HCT116 (cell line): Measurements from ENCODE around the gene DEF6. TPM values are rescaled to one million over a fixed set of nuclear protein-coding genes. Genes with fewer than 3 reads are reported as not detected.

Experiments used
- ATAC-seq: fragments of 200-7000 bp; cut with Tn5 transposase; 2 replicates; pipeline ENCODE4 v1.9.1; 2020; ENCODE audit warnings: mild to moderate bottlenecking, moderate library complexity
- BruUV-seq: library from RNA; stranded (reverse); fragments of 400-500 nt; replicated peaks from 2 replicates; lab custom pipeline; 2021; lab: Mats Ljungman, UMichigan
- CTCF ChIA-PET: fragments of 300-600 bp; sonication (Branson Sonifier 250); formaldehyde crosslinking; loops from one replicate; lab custom pipeline; 2021; ENCODE audit warnings: antibody characterized with exemption; lab: Charles Lee
- POLR2A ChIA-PET: fragments of 300-600, 350-600 bp; sonication (Branson Sonifier 250); formaldehyde crosslinking; loops from one replicate; lab custom pipeline; 2021; ENCODE audit warnings: antibody characterized with exemption; lab: Charles Lee
- RAD21 ChIA-PET, 2 experiments: fragments of 300-600 bp; sonication (Branson Sonifier 250); formaldehyde crosslinking; loops; one replicate each; lab custom pipeline; 2023; ENCODE audit warnings: low total read pairs in 2 of 2; ENCODE audit not compliant: uncharacterized antibody in 2 of 2, unreplicated experiment in 2 of 2, low non-redundant PET in 1 of 2; lab: Charles Lee
- DNase-seq: peaks from one replicate; pipeline ENCODE4 v3.0.0-alpha.2; 2010; ENCODE audit warnings: low read depth, low spot score
- H2AFZ ChIP-seq: fragments of 200-600 bp; shearing (Covaris generic), sonication (generic); 2 replicates; pipeline ENCODE4 v1.6.1; 2017; ENCODE audit warnings: low read depth, mixed run types, mixed read lengths, antibody characterized with exemption, low read length; ENCODE audit not compliant: poor library complexity, severe bottlenecking
- H3K27ac ChIP-seq: 2 replicates; pipeline ENCODE4 v1.5.1; 2012; ENCODE audit warnings: low read depth, low read length
- H3K27me3 ChIP-seq: fragments of 200-600 bp; sonication (generic); 2 replicates; pipeline ENCODE4 v1.6.1; 2016; ENCODE audit warnings: mixed run types, low read length, mixed read lengths; ENCODE audit not compliant: insufficient read depth
- H3K36me3 ChIP-seq, 2 experiments: fragments of 200-500 bp in 1 of 2; fragments of 200-600 bp in 1 of 2; sonication (Bioruptor generic) in 1 of 2; sonication (generic) in 1 of 2; 2 replicates each; pipeline versions ENCODE4 v1.5.1 to v1.6.1; 2014 to 2016; ENCODE audit warnings: low read length in 2 of 2, inconsistent platforms in 1 of 2, mixed read lengths in 1 of 2, mixed run types in 1 of 2; ENCODE audit not compliant: insufficient read depth in 2 of 2, control insufficient read depth in 1 of 2
- H3K4me1 ChIP-seq, 2 experiments: fragments of 200-600 bp in 1 of 2; sonication (generic) in 1 of 2; 2 replicates each; pipeline versions ENCODE4 v1.5.1 to v1.6.1; 2012 to 2017; ENCODE audit warnings: low read length in 2 of 2, inconsistent platforms in 1 of 2, mild to moderate bottlenecking in 1 of 2, mixed read lengths in 1 of 2, mixed run types in 1 of 2, moderate library complexity in 1 of 2; ENCODE audit not compliant: insufficient read depth in 2 of 2, control insufficient read depth in 1 of 2
- H3K4me2 ChIP-seq: fragments of 200-600 bp; sonication (generic); 2 replicates; pipeline ENCODE4 v1.6.1; 2017; ENCODE audit warnings: mixed run types, low read length, mixed read lengths
- H3K4me3 ChIP-seq, 2 experiments: fragments of 200-600 bp in 1 of 2; sonication (generic) in 1 of 2; replicated peaks in 1 of 2; 2 replicates each; pipeline ENCODE4 v1.5.1; 2011 to 2016; ENCODE audit warnings: low read length in 2 of 2, control low read depth in 1 of 2, low read depth in 1 of 2, mild to moderate bottlenecking in 1 of 2, mixed read lengths in 1 of 2, mixed run types in 1 of 2
- H3K79me2 ChIP-seq: fragments of 200-600 bp; sonication (generic); 2 replicates; pipeline ENCODE4 v1.6.1; 2017; ENCODE audit warnings: mild to moderate bottlenecking, mixed run types, low read length, moderate library complexity, mixed read lengths; ENCODE audit not compliant: insufficient read depth
- H3K9ac ChIP-seq: fragments of 200-600 bp; sonication (generic); 2 replicates; pipeline ENCODE4 v1.6.1; 2016; ENCODE audit warnings: low read length, mixed read lengths
- H3K9me2 ChIP-seq: fragments of 200-600 bp; sonication (generic), shearing (Covaris generic); 2 replicates; pipeline ENCODE4 v1.6.1; 2017; ENCODE audit warnings: mixed run types, mild to moderate bottlenecking, moderate library complexity; ENCODE audit not compliant: insufficient read depth
- H3K9me3 ChIP-seq, 2 experiments: fragments of 200-500 bp in 1 of 2; fragments of 200-600 bp in 1 of 2; sonication (Bioruptor generic) in 1 of 2; sonication (generic) in 1 of 2; 2 replicates each; pipeline ENCODE4 v1.6.1; 2014 to 2017; ENCODE audit warnings: low read length in 2 of 2, mixed read lengths in 2 of 2, inconsistent platforms in 1 of 2, low read depth in 1 of 2, mild to moderate bottlenecking in 1 of 2, mixed run types in 1 of 2, moderate library complexity in 1 of 2; ENCODE audit not compliant: control insufficient read depth in 1 of 2, insufficient read depth in 1 of 2
- H4K20me1 ChIP-seq: fragments of 200-600 bp; sonication (generic), shearing (Covaris generic); 2 replicates; pipeline ENCODE4 v1.6.1; 2017; ENCODE audit warnings: mixed run types, mild to moderate bottlenecking, moderate library complexity; ENCODE audit not compliant: insufficient read depth
- ELF1 ChIP-seq: IDR thresholded peaks from 2 replicates; pipeline ENCODE4 v1.6.1; 2012; ENCODE audit warnings: low read depth, borderline replicate concordance
- EZH2 ChIP-seq: fragments of 200-600 bp; sonication (generic); IDR thresholded peaks from 2 replicates; pipeline ENCODE4 v1.6.1; 2017; ENCODE audit warnings: antibody characterized with exemption, mixed run types
- JUND ChIP-seq: IDR thresholded peaks from 2 replicates; pipeline ENCODE4 v1.6.1; 2012
- POLR2AphosphoS5 ChIP-seq: IDR thresholded peaks from 2 replicates; pipeline ENCODE4 v1.6.1; 2011; ENCODE audit warnings: mild to moderate bottlenecking, low read depth, low read length, moderate library complexity
- REST ChIP-seq: IDR thresholded peaks from 2 replicates; pipeline ENCODE4 v1.6.1; 2012; ENCODE audit warnings: low read depth
- SRF ChIP-seq: IDR thresholded peaks from 2 replicates; pipeline ENCODE4 v1.6.1; 2012; ENCODE audit warnings: low read depth
- TCF7L2 ChIP-seq: IDR thresholded peaks from 2 replicates; pipeline ENCODE4 v1.7.0; 2011; ENCODE audit warnings: borderline replicate concordance, inconsistent platforms; ENCODE audit not compliant: insufficient read depth, insufficient read length; ENCODE audit errors: extremely low read depth
- YY1 ChIP-seq: IDR thresholded peaks from 2 replicates; pipeline ENCODE4 v1.6.1; 2011; ENCODE audit warnings: low read length, low read depth, moderate library complexity, mild to moderate bottlenecking; ENCODE audit not compliant: insufficient replicate concordance; ENCODE audit errors: extremely low read depth
- intact Hi-C: fragments of 100-400 bp; cut with micrococcal nuclease; formaldehyde crosslinking; loops from 2 replicates; pipeline ENCODE4 v1.10.0; 2022
- total RNA-seq: library from RNA; stranded (reverse); gene quantifications from one replicate; pipeline ENCODE4 v1.2.1, GENCODE V29; 2021; ENCODE audit not compliant: unreplicated experiment
- TF ChIP-seq, protein P1 (sequence below): IDR thresholded peaks from 2 replicates; pipeline ENCODE4 v1.6.1; 2012
- TF ChIP-seq, protein P2 (sequence below): IDR thresholded peaks from 2 replicates; pipeline ENCODE4 v1.6.1; 2012
- TF ChIP-seq, protein P3 (sequence below), 3 experiments: fragments of 200-600 bp in 1 of 3; sonication (generic) in 1 of 3; IDR thresholded peaks in 2 of 3; conservative IDR thresholded peaks in 1 of 3; 2 replicates each; pipeline ENCODE4 v1.5.1; 2012 to 2017; ENCODE audit warnings: low read depth in 2 of 3, low read length in 2 of 3, antibody characterized with exemption in 1 of 3, borderline replicate concordance in 1 of 3, control low read depth in 1 of 3, mild to moderate bottlenecking in 1 of 3, mixed read lengths in 1 of 3, mixed run types in 1 of 3, moderate library complexity in 1 of 3; ENCODE audit not compliant: insufficient read depth in 1 of 3

The DEF6 gene
- total RNA-seq, 1 experiment from 2014 or later, result 40.4 TPM

- TF ChIP-seq, protein P1, sequence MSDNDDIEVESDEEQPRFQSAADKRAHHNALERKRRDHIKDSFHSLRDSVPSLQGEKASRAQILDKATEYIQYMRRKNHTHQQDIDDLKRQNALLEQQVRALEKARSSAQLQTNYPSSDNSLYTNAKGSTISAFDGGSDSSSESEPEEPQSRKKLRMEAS, result no peak
- TF ChIP-seq, protein P2, sequence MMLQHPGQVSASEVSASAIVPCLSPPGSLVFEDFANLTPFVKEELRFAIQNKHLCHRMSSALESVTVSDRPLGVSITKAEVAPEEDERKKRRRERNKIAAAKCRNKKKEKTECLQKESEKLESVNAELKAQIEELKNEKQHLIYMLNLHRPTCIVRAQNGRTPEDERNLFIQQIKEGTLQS, result no peak
Observed at GRCh38 chr6:35319346-35320030, 21.9 kb downstream of the DEF6 start (continued).

GRCh38 chr6:35320031-35320410 lies 22.4 kb downstream of the DEF6 start:
- no peaks in the 10 kb centered on the region for H3K9me3 ChIP-seq
- H3K36me3 ChIP-seq, result peaks cover 10 to 11% of the 10 kb centered on the region in 2 experiments; a peak in 2 of 4 replicates
- no peak overlapping the region for H3K4me2 ChIP-seq
- no peak overlapping the region for H2AFZ ChIP-seq
- CTCF ChIA-PET, result no interaction called here
- no peaks in the 10 kb centered on the region for H3K4me1 ChIP-seq
- H3K79me2 ChIP-seq, result no peaks in the 10 kb centered on the region
- intact Hi-C loops, result no loop called here
- no peak overlapping the region for H3K4me3 ChIP-seq
- no peak for DNase-seq
- H3K9ac ChIP-seq, result no peak overlapping the region
- RAD21 ChIA-PET, result no interaction called here
- POLR2A ChIA-PET, result no interaction called here
- TF ChIP-seq TCF7L2 (no peak), POLR2AphosphoS5 (no peak), EZH2 (no peak), ELF1 (no peak), REST (no peak), YY1 (no peak), SRF (no peak), JUND (no peak)
- TF ChIP-seq, protein P2, result no peak
- TF ChIP-seq, protein P1, result no peak
- TF ChIP-seq, protein P3, sequence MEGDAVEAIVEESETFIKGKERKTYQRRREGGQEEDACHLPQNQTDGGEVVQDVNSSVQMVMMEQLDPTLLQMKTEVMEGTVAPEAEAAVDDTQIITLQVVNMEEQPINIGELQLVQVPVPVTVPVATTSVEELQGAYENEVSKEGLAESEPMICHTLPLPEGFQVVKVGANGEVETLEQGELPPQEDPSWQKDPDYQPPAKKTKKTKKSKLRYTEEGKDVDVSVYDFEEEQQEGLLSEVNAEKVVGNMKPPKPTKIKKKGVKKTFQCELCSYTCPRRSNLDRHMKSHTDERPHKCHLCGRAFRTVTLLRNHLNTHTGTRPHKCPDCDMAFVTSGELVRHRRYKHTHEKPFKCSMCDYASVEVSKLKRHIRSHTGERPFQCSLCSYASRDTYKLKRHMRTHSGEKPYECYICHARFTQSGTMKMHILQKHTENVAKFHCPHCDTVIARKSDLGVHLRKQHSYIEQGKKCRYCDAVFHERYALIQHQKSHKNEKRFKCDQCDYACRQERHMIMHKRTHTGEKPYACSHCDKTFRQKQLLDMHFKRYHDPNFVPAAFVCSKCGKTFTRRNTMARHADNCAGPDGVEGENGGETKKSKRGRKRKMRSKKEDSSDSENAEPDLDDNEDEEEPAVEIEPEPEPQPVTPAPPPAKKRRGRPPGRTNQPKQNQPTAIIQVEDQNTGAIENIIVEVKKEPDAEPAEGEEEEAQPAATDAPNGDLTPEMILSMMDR (IDR thresholded peaks at IDR 0.05 in 2 of 3, conservative IDR thresholded peaks at IDR 0.05 in 1 of 3; ENCODE audit: borderline replicate concordance in 1 of 3, insufficient read depth in 1 of 3, low read depth in 2 of 3, low read length in 2 of 3), result no peak
- no peak overlapping the region for H3K27ac ChIP-seq
- H3K27me3 ChIP-seq, result no peaks in the 10 kb centered on the region
- H4K20me1 ChIP-seq, result no peaks in the 10 kb centered on the region
- BruUV-seq, result no TSS peak
- H3K9me2 ChIP-seq, result no peaks in the 10 kb centered on the region
- no peak for ATAC-seq
